ENCODE data around the gene MOB3A. TPM values are rescaled to one million over a fixed set of nuclear protein-coding genes. Genes with fewer than 3 reads are reported as not detected.

MOB3A gene
- total and polyA plus RNA-seq, 3 donors from 2014 or later: 17.8 to 31.6 (median 22.8) TPM

DNA sequence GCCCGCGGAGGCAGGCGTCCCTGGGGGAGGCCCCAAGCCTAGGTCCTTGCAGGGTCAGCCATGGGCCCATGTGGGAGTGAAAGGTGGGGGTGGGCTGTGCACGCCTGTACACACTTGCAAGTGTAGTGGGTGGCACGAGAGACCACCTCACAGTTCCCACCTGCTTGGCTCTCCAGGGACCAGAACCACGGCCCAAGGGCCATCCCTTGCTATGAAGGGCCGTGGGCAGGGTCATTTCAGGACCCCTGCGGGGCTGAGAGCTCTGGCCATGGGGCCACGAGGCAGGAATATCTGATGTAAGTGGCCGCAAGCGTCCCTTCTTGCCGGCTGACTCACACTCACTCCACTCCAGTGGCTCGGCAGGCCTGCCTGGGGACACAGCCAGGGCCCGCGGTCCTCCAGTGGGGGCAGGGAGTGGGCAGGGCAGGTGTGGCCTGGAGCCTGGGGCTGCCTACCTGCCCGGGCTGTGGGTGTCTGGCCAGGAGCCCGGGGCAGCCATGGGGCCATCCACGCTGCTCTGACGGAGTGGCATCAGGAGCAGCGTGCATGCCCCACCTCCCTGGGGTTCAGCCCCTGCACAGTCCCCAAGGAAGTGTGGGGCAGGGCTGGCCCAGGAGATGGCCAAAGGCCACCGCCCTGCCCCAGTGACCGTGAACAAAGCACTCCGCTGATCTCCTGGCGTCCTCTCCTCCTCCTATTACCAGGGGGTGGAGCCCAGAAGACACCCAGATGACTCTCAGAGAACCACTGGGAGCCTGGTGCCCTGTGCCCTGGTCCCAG lies 36.5 kb downstream of the MOB3A start:
- Histone ChIP-seq H3K4me1 (peaks cover 49% of the 10 kb centered on the region), H3K4me3 (no peak overlapping the region)

DNA sequence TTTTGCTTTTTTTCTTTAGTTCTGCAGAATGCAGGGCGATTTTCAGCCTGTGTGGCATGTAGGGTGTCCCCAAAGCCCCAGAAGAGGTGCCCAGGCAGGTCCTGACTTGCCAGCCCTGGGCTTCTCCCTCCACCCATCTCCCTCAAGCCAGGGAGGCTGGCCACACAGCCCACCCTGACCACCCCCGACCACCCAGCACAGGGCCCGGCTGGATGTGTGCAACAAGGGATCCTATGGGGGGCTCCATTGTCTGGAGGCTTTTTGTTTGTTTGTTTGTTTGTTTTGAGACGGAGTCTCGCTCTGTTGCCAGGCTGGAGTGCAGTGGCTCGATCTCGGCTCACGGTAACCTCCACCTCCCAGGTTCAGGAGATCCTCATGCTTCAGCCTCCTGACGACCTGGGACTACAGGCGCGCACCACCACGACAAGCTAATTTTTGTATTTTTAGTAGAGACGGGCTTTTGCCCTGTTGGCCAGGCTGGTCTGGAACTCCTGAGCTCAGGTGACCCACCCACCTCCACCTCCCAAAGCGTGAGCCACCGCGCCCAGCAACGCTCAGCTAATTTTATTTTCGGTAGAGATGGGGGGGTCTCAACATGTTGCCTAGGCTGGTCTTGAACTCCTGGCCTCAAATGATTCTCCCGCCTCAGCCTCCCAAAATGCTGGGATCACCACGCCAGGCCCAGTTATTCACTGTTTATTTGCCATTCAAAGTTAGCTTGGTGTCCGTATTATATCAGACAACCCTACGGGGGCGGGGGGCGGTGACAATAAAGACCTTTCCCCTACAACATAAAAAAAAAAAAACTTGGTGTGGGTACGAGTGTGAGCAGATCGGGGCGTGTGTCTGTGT lies 37.3 kb downstream of the MOB3A start:
- no peak for TF ChIP-seq CTCF (IDR thresholded peaks at IDR 0.05)
- TF ChIP-seq POLR2A (IDR thresholded peaks at IDR 0.05): no peak
- no peaks in the 10 kb centered on the region for H3K27me3 ChIP-seq
- H3K27ac ChIP-seq: peak overlapping the region; percentile 96 to 100
- no peaks in the 10 kb centered on the region for H3K36me3 ChIP-seq (ENCODE audit: low read depth, missing control alignments)
- H3K4me1 ChIP-seq: peaks cover 43% of the 10 kb centered on the region
- no peaks in the 10 kb centered on the region for H3K9me3 ChIP-seq
- no peak for DNase-seq
- WGBS, 2 donors: 91 to 93% methylated on average over 26 to 27 of the region's 27 CpGs
- intact Hi-C loops (cut with DNase I; ENCODE audit: low total_unique reads): no loop called here
- H3K4me3 ChIP-seq: no peak overlapping the region

More for the DNA sequence above, 36.5 kb downstream of the MOB3A start:
- peak; percentile 81 for DNase-seq
- TF ChIP-seq POLR2A (IDR thresholded peaks at IDR 0.05) (no peak), CTCF (IDR thresholded peaks at IDR 0.05) (no peak)
- intact Hi-C loops (cut with DNase I; ENCODE audit: low total_unique reads): no loop called here
- no peaks in the 10 kb centered on the region for H3K36me3 ChIP-seq (ENCODE audit: low read depth, missing control alignments)
- H3K27ac ChIP-seq: peak overlapping the region; percentile 96 to 100
- H3K9me3 ChIP-seq: no peaks in the 10 kb centered on the region
- WGBS, 2 donors: 51 to 62% methylated on average over 7 to 24 of the region's 24 CpGs
- H3K27me3 ChIP-seq: no peaks in the 10 kb centered on the region

DNA sequence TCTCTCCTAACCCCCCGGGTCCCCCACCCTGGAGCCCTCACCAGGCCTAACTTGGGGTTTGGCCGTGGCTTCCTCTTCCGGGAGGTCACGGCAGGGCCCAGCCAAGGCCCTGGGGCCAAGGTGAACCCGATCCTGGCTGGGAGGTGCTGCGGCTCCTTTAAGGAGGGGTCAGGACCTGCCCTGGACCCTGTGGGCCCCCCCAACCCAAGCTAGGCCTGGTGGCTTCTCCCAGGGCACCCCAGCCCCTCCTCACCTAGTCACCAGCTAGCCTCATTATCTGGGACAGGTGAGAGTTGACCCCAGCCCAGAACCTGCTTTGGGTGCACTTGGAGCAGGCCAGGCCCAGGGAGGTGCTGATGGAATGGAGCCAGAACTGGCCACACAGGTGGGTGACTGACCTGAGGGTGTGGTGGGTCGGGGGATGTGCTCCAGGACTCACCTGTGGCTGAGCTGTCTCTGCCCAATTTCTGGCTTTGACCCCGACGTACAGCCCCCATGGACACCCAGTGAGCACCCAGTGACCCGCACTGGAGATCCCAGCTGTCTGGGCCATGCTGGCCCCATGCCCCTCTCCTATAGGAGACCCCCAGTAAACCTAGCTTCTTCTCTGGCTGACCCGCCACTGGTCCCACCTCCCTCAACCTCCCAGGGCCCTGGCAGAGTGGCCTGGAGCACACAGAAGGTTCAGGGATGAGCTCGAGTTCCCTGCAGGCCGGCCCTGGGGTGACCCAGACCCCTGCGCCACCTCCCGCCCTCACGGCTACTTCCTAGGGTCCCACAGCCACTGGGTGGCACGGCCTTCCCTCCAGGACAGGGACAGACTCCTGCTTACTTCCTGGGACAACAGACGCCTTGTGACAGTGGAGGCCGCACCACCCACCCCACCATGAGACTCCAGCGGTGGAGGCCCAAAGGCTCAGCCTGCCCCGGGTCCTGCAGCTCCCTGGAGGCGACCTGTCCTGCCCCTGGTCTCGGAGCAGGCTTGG lies 38.3 kb downstream of the MOB3A start:
- no peak overlapping the region for H3K4me3 ChIP-seq
- H3K4me1 ChIP-seq: peaks cover 42% of the 10 kb centered on the region
- no peak for TF ChIP-seq POLR2A (IDR thresholded peaks at IDR 0.05)
- TF ChIP-seq CTCF (IDR thresholded peaks at IDR 0.05): no peak
- no peak for DNase-seq
- no peaks in the 10 kb centered on the region for H3K27me3 ChIP-seq
- H3K27ac ChIP-seq: peak overlapping the region; percentile 94 to 100
- H3K9me3 ChIP-seq: no peaks in the 10 kb centered on the region
- WGBS, 2 donors: 63 to 89% methylated on average over 1 to 23 of the region's 23 CpGs
- no peaks in the 10 kb centered on the region for H3K36me3 ChIP-seq (ENCODE audit: low read depth, missing control alignments)
- intact Hi-C loops (cut with DNase I; ENCODE audit: low total_unique reads): no loop called here

GRCh38 chr19:2056837-2057192 lies 39.3 kb downstream of the MOB3A start:
- peaks cover 39% of the 10 kb centered on the region for H3K4me1 ChIP-seq
- intact Hi-C loops (cut with DNase I; ENCODE audit: low total_unique reads): no loop called here
- DNase-seq: no peak

More at GRCh38 chr19:2056837-2057192, 39.3 kb downstream of the MOB3A start:
- 49 to 57% methylated on average over 5 of the region's 5 CpGs for WGBS, 2 donors
- no peaks in the 10 kb centered on the region for H3K27me3 ChIP-seq
- H3K9me3 ChIP-seq: no peaks in the 10 kb centered on the region
- TF ChIP-seq CTCF (IDR thresholded peaks at IDR 0.05) (no peak), POLR2A (IDR thresholded peaks at IDR 0.05) (no peak)
- H3K27ac ChIP-seq: peak overlapping the region; percentile 86 to 94
- no peak overlapping the region for H3K4me3 ChIP-seq
- no peaks in the 10 kb centered on the region for H3K36me3 ChIP-seq (ENCODE audit: low read depth, missing control alignments)
